ENCODE measurements around the gene SH3PXD2A. TPM values are rescaled to one million over a fixed set of nuclear protein-coding genes. Genes with fewer than 3 reads are reported as not detected.
A peak's percentile ranks its signal among the peaks of the same experiment; 100 is the strongest.

The SH3PXD2A gene
- total and polyA plus RNA-seq, 2 of the 4 experiments (the other 2 are of a cell fraction): 6.3 to 23.0 TPM

DNA sequence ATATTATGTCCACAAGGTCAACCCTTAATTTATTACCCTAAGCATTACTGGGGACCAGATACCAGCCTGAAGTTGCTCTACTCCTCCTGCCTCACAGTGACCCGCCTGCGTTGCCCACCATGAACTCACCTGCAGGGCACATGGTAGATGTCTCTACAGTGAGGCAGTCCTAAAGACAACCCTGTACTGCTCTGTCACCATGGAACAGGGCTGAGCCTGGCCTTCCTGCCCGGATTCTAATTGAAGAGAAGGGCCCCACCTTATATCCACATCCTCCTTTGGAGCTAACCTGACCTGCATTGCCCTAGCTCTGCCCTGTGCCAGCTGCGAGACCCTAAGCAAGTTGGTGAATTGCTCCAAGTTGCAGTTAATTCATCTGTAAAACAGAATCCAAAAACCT lies 4.1 kb downstream of the SH3PXD2A start:
- H3K14ac ChIP-seq (replicated peaks; ENCODE audit: low read depth, low read length): no peak overlapping the region; the same call in 1 of the 2 replicates
- no peak for ATAC-seq (ENCODE audit: low read depth)
- no peaks in the 10 kb centered on the region for H3K27me3 ChIP-seq (ENCODE audit: control insufficient read depth, insufficient read depth, low read length)
- no peak for DNase-seq
- H2AFZ ChIP-seq (replicated peaks; ENCODE audit: low read length, poor library complexity): no peak overlapping the region
- BruUV-seq (replicated peaks): no TSS peak
- dilution Hi-C loops (cut with HindIII; ENCODE audit: low sequenced_read_pairs, unreplicated experiment): loop anchor here (25.0 kb wide), 1 partner anchor 139 kb away; no protein-coding TSS in a partner anchor
- H3K36me3 ChIP-seq (ENCODE audit: control insufficient read depth, insufficient read depth, low read length): no peaks in the 10 kb centered on the region
- 0 out of 2 replicates have a peak overlapping the region, but pooled peaks have one; percentile 40 for H4K91ac ChIP-seq (ENCODE audit: insufficient read depth, low read depth, low read length)
- H2AK5ac ChIP-seq (ENCODE audit: low read depth, low read length): peak overlapping the region; percentile 83; the same call in 1 of the 2 replicates
- no peaks in the 10 kb centered on the region for H3K9me3 ChIP-seq (ENCODE audit: control insufficient read depth, insufficient read depth, low read length)
- H3K23ac ChIP-seq (ENCODE audit: low read depth, low read length): 0 out of 2 replicates have a peak overlapping the region, but pooled peaks have one; percentile 30
- ChIA-PET CTCF (interaction anchor here (0.9 kb wide), 1 partner anchor 90 kb away, joined by 3 read pairs; no protein-coding TSS in a partner anchor), POLR2A (ENCODE audit: unreplicated experiment) (no interaction called here)
- peak overlapping the region; percentile 48; the same call in 1 of the 2 replicates for H3K4ac ChIP-seq (ENCODE audit: low read depth, low read length)
- peak overlapping the region; percentile 10; the same call in 1 of the 3 replicates for H2BK15ac ChIP-seq (ENCODE audit: low read depth, low read length)
- peak overlapping the region; percentile 29 for H2AK9ac ChIP-seq (replicated peaks; ENCODE audit: low read depth, low read length, poor library complexity)
- 100% methylated on average over 1 of the region's 4 CpGs; no CpG with 5 or more reads in 1 of the 2 experiments for WGBS, 2 experiments (ENCODE audit: extremely low coverage in 2 of 2, insufficient read length in 1 of 2)
- H2BK20ac ChIP-seq (ENCODE audit: low read depth, low read length): no peak overlapping the region
- H3K27ac ChIP-seq (ENCODE audit: insufficient read depth, low read length): no peak overlapping the region
- H3K4me3 ChIP-seq (ENCODE audit: insufficient read depth, low read depth, low read length): no peak overlapping the region
- H2BK5ac ChIP-seq (ENCODE audit: low read depth, low read length, poor library complexity, severe bottlenecking): peak overlapping the region; percentile 22
- peaks cover 13% of the 10 kb centered on the region; the same call in 1 of the 2 replicates for H4K20me1 ChIP-seq (ENCODE audit: insufficient read depth, low read length)
- no peak overlapping the region; the same call in 1 of the 2 replicates for H3K18ac ChIP-seq (ENCODE audit: low read depth, low read length)
- H3K9ac ChIP-seq (ENCODE audit: low read depth, low read length): no peak overlapping the region
- H3K56ac ChIP-seq (ENCODE audit: extremely low read depth, insufficient read depth, low read length): no peak overlapping the region
- H2BK120ac ChIP-seq (ENCODE audit: low read depth, low read length): 0 out of 2 replicates have a peak overlapping the region, but pooled peaks have one; percentile 7
- H3K9me1 ChIP-seq (ENCODE audit: insufficient read depth, low read length): peaks cover 29% of the 10 kb centered on the region
- in situ Hi-C loops (cut with MboI; ENCODE audit: low sequenced_read_pairs): loop anchor here (10.0 kb wide), 1 partner anchor 256 kb away; no protein-coding TSS in a partner anchor
- H4K8ac ChIP-seq (ENCODE audit: low read depth in 2 of 2, low read length in 2 of 2): peak overlapping the region in 1 of 2 experiments; percentile 16; a peak in 1 of 4 replicates
- H4K5ac ChIP-seq (ENCODE audit: low read depth, low read length): no peak overlapping the region
- H3K4me1 ChIP-seq (ENCODE audit: control insufficient read depth, insufficient read depth, low read length): peaks cover 37% of the 10 kb centered on the region
- H3K79me1 ChIP-seq (ENCODE audit: low read depth in 1 of 2, low read length in 2 of 2): peaks cover 20 to 70% of the 10 kb centered on the region in 2 experiments; a peak in 3 of 4 replicates
- intact Hi-C loops (cut with micrococcal nuclease): loop anchor here (5.0 kb wide), 1 partner anchor 79 kb away; no protein-coding TSS in a partner anchor
- no peak overlapping the region; the same call in 1 of the 2 replicates for H3K4me2 ChIP-seq (ENCODE audit: low read depth, low read length)
- TF ChIP-seq NFE2L2 (IDR thresholded peaks at IDR 0.05; ENCODE audit: low read depth, low read length) (no peak), RFX5 (IDR thresholded peaks at IDR 0.05; ENCODE audit: low read depth, low read length) (no peak), RCOR1 (IDR thresholded peaks at IDR 0.05; ENCODE audit: insufficient replicate concordance, low read length) (no peak), MAZ (IDR thresholded peaks at IDR 0.05; ENCODE audit: borderline replicate concordance, low read depth, low read length) (no peak), SMC3 (IDR thresholded peaks at IDR 0.05; ENCODE audit: low read depth, low read length) (no peak), FOS (IDR thresholded peaks at IDR 0.05; ENCODE audit: low read depth, low read length) (no peak), POLR2A (IDR thresholded peaks at IDR 0.05; ENCODE audit: low read depth, low read length) (no peak), RAD21 (IDR thresholded peaks at IDR 0.05; ENCODE audit: low read length) (no peak), BHLHE40 (IDR thresholded peaks at IDR 0.05; ENCODE audit: low read depth, low read length) (no peak), CEBPB (IDR thresholded peaks at IDR 0.05; ENCODE audit: low read depth, low read length) (no peak), MAFK (IDR thresholded peaks at IDR 0.05; ENCODE audit: low read depth, low read length) (no peak), MXI1 (IDR thresholded peaks at IDR 0.05; ENCODE audit: borderline replicate concordance, low read depth, low read length) (no peak)
- TF ChIP-seq, protein P1, sequence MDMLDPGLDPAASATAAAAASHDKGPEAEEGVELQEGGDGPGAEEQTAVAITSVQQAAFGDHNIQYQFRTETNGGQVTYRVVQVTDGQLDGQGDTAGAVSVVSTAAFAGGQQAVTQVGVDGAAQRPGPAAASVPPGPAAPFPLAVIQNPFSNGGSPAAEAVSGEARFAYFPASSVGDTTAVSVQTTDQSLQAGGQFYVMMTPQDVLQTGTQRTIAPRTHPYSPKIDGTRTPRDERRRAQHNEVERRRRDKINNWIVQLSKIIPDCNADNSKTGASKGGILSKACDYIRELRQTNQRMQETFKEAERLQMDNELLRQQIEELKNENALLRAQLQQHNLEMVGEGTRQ (IDR thresholded peaks at IDR 0.05; ENCODE audit: low read depth, low read length): no peak
- TF ChIP-seq, protein P2, sequence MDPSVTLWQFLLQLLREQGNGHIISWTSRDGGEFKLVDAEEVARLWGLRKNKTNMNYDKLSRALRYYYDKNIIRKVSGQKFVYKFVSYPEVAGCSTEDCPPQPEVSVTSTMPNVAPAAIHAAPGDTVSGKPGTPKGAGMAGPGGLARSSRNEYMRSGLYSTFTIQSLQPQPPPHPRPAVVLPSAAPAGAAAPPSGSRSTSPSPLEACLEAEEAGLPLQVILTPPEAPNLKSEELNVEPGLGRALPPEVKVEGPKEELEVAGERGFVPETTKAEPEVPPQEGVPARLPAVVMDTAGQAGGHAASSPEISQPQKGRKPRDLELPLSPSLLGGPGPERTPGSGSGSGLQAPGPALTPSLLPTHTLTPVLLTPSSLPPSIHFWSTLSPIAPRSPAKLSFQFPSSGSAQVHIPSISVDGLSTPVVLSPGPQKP (IDR thresholded peaks at IDR 0.05; ENCODE audit: borderline replicate concordance, low read depth, low read length): no peak
- TF ChIP-seq, protein P3, sequence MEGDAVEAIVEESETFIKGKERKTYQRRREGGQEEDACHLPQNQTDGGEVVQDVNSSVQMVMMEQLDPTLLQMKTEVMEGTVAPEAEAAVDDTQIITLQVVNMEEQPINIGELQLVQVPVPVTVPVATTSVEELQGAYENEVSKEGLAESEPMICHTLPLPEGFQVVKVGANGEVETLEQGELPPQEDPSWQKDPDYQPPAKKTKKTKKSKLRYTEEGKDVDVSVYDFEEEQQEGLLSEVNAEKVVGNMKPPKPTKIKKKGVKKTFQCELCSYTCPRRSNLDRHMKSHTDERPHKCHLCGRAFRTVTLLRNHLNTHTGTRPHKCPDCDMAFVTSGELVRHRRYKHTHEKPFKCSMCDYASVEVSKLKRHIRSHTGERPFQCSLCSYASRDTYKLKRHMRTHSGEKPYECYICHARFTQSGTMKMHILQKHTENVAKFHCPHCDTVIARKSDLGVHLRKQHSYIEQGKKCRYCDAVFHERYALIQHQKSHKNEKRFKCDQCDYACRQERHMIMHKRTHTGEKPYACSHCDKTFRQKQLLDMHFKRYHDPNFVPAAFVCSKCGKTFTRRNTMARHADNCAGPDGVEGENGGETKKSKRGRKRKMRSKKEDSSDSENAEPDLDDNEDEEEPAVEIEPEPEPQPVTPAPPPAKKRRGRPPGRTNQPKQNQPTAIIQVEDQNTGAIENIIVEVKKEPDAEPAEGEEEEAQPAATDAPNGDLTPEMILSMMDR (conservative IDR thresholded peaks at IDR 0.05; ENCODE audit: low read depth, low read length): no peak
